GM19395 (cell line): ENCODE data around the gene SSH3.
A peak's percentile ranks its signal among the peaks of the same experiment; 100 is the strongest.
"Not testable (repeated sequence)": the region's sequence is repeated elsewhere in the genome, so short reads cannot be mapped to it uniquely, and the experiment has no call there.

Source experiments
- ATAC-seq: cut with Tn5 transposase; IDR thresholded peaks from one replicate; pipeline ENCODE4 v1.9.1; 2021; ENCODE audit warnings: mild to moderate bottlenecking, moderate library complexity; ENCODE audit not compliant: unreplicated experiment

Gene SSH3

GRCh38 chr11:67310246-67311050 lies 7.1 kb downstream of the SSH3 start:
- ATAC-seq = no peak

- no peak for ATAC-seq
These were observed 7.8 kb downstream of the SSH3 start for GRCh38 chr11:67311051-67311555.

DNA sequence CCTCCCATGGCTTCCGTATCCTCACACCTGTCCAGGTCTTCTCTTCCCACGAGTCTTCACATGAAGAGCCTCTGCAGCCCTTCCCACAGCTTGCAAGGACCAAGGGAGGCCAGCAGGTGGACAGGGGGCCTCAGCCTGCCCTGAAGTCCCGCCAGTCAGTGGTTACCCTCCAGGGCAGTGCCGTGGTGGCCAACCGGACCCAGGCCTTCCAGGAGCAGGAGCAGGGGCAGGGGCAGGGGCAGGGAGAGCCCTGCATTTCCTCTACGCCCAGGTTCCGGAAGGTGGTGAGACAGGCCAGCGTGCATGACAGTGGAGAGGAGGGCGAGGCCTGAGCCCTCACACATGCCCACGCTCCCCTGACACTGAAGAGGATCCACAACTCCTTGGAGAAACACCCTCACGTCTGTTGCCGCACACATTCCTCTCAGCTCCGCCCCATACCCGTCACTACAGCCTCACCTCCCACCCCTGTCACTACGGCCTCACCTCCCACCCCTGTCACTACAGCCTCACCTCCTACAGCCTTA lies 8.3 kb downstream of the SSH3 start:
- ATAC-seq = no peak

DNA sequence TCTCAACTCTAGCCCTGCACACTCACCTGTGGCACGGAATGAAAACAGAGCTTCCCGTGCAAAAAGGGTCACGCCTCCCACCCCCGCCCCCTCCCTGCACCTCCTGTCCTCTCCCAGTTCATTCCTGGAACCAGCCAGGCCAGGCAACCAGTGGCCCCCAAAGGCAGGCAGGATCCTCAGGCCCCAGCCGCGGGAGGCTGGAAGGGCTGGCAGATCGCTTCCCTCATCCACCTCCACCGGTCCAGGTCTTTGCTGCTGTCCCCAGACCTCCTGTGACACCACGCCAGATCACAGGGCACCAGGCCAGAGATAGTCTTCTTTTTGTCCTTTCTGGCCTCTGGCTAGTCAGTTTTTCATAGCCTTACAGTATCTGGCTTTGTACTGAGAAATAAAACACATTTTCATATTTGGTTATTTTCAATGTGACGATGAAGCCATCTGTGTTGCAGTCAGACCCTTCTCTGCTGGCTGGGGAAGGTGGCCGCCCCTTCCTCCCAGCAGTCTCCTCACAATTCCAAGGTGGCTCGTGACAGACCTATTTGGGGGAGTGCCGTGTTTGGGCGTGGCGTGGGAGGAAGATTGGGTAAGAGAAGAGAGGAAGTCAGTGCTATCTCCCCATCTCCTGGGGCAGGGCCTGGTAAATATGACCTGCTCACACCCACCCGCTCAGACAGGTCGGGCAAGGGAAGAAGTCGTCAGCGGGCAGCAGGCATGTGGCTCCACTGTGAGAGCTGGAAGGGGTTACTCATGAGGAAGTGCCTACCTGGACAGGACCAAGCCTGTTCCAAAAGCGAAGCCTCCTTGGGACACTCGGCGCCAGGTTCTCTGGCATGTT lies 9.1 kb downstream of the SSH3 start:
- no peak for ATAC-seq

GRCh38 chr11:67313125-67313890 lies 10.0 kb downstream of the SSH3 start:
- ATAC-seq = no peak

DNA sequence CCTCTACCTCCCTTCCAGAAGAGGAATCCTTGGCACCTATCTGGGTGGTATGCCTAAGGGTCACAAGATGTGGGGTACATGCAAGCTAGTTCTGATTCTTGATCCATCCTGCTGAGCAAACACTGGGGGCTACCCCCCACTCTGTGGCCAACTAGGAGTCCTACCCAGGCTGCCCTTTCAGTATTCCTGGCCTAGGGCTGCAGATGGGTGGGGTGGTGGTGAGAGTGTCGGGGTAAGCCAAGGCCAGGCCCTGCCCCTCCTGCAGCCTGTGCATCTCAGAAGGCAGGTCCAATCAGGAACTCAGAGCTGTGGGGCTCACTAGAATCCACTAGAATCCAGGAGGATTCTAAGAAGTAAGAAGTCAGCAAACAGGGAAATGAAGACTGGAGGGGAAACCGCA lies 10.9 kb downstream of the SSH3 start:
- no peak for ATAC-seq

GRCh38 chr11:67315325-67315909 lies 12.1 kb downstream of the SSH3 start:
- no peak for ATAC-seq

DNA sequence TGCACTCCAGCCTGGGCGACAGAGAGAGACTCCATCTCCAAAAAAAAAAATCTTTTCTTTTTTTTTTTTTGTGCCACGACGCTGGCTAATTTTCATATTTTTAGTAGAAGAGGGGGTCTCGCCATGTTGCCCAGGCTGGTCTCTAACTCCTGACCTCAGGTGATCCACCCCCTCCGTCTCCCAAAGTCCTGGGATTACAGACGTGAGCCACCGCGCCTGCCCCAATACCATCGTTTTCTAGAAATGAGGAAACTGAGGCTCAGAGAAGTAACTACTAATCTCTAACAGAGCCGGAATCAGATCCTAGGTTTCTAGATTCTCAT lies 13.5 kb downstream of the SSH3 start:
- peak; percentile 7 for ATAC-seq

GRCh38 chr11:67317205-67317887 lies 14.0 kb downstream of the SSH3 start:
- peak; percentile 74 for ATAC-seq

- ATAC-seq = peak; percentile 7
These were observed 14.7 kb downstream of the SSH3 start for GRCh38 chr11:67317888-67318555.

GRCh38 chr11:67318876-67319275 lies 15.5 kb downstream of the SSH3 start:
- not testable (repeated sequence) for ATAC-seq

DNA sequence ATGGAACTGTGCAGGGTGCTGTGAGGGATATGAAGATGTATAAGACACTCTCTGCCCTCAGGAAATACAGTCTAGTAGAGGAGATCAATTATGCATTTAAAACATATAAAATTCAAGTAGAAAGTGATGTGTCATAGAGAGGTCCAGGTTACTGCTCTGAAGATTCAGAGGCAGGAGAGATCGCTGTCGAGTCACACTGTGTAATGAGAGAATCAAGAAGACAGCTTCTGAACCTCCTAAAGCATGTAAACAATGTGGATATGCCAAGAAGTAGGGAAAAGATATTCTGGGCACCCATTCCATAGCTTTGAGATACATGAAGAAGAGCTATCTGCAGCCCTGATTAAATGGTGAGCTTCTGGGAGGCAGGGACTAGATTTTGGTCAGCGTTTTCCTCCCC lies 16.7 kb downstream of the SSH3 start:
- ATAC-seq = no peak

- no peak for ATAC-seq
These were observed 17.4 kb downstream of the SSH3 start for GRCh38 chr11:67320691-67321090.

DNA sequence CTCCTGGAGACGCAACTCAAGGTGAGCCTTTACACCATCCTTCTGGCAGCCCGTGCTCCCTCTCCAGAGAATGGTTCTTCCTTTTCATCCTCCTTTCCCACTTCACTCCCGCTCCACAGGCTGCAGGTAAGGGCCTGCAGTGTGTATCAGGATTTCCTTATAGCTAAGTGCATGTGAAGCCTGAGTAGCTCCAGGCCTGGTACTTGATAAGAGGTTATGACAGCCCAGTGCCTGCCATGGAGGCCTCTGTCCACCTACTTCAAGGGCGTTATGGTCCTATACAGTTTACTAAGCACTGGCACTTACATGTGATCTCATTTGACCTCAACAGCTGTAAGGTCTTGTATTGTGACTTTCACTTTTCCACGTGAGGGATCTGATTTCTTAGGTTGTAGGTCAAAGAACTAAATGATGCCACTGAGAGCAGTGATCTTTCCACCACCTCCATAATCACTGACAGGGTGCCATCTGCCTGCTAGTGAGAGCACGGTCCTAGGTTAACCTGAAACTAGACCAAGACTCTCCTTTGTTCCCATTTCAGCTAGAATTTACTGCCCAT lies 18.1 kb downstream of the SSH3 start:
- no peak for ATAC-seq

DNA sequence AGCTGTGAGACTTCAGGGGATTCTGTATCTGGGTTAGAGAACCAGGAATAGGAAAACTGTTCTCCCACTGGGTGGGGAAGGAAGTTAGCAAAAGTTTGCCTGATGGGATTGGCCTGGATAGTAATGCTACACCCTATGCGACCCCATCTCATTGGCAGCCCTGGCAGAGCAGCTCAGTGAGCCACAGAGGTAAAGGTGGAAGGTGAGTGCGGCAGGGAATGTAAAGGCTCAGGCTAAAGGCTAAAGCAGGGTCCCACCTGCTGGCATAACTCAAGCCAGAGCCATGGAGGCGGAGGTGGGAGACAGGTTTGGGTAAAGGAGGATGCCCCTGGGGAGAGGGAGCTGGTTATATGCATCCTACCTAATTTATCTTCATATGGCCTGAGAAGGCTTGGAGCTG lies 18.7 kb downstream of the SSH3 start:
- no peak for ATAC-seq

DNA sequence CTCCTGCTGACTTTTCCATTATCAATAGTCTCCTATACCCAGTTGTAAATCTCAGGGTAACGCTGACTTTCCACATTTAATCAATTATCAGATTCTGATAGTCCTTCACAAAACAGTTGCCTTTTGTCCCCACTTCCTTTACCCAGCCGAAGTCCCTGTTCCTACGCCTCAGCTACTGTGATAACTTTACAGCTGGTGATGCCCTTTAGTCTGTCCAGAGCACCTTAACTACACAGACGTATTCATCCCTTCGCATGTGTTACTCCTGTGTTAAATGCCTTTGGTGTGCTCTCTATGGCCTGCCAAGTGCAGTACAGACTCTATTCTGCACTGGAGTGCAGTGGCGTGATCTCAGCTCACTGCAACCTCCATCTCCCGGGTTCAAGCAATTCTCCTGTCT lies 20.2 kb downstream of the SSH3 start:
- ATAC-seq = no peak

DNA sequence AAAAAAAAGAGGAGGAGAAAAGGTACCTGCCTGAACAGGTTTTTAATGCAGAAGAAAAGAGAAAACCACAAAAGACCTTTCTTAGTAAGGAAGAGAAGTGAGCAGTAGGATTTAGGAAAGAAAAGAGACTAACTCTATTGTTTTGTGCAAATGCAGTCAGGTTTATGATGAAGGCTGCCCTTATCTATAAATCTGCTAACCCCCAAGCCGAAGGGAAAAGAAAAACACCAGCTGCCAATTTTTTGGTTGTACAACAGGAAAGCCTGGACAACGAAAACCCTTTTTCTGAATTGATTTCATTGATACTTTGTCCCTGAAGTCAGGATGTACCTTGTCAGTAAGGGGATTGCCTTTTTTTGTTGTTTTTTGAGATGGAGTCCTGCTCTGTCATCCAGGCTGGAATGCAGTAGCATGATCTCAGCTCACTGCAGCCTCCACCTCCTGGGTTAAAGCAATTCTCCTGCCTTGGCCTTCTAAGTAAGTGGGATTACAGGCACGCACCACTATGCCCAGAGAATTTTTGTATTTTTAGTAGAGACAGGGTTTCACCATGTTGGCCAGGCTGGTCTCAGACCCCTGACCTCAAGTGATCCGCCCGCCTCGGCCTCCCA lies 28.9 kb downstream of the SSH3 start:
- no peak for ATAC-seq

DNA sequence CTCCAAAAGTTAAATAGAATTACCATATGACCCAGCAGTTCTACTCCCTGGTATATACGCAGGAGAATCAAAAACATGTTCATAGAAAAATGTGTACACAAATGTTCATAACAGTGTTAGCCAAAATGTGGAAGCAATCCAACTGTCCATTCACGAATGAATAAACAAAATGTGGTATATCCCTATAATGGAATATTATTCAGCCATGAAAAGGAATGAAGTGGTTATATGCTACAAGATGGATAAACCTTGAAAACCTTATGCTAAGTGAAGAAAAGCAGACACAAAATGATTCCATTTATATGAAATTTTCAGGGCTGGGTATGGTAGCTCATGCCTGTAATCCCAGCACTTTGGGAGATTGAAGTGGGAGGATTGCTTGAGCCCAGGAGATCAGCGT lies 33.9 kb downstream of the SSH3 start:
- no peak for ATAC-seq

DNA sequence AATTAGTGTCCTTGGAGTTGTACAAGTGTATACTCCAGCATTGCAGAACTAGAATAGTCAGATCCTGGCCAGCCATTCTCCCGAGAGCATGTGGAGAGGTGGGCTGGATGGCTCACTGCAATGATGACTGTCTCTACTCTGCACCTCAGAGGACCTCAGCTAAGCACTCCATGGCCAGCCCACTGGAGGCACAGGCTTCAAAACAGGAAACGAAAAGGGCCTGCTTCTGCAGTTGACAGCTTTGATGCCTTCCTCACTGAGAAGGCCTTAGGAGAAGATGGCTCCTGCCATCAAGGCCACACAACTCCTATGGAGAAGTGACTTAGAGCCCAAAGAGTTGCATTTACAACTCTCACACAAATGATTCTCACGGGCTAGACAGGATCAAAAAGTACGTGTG lies 40.9 kb downstream of the SSH3 start:
- ATAC-seq = no peak
